AG10803 (cell line): Measurements from ENCODE around the gene PHKA2.
"Not testable (repeated sequence)": the region's sequence is repeated elsewhere in the genome, so short reads cannot be mapped to it uniquely, and the experiment has no call there.

Experiments used
- DNase-seq: peaks from one replicate; pipeline ENCODE4 v3.0.0; 2010; ENCODE audit warnings: low read depth
- H3K4me3 ChIP-seq: 2 replicates; pipeline ENCODE4 v1.5.1; 2011; ENCODE audit warnings: mild to moderate bottlenecking, low read length, control low read depth
- CTCF ChIP-seq: conservative IDR thresholded peaks from 2 replicates; pipeline ENCODE4 v1.5.1; 2011; ENCODE audit warnings: mild to moderate bottlenecking, low read length, control low read depth, inconsistent platforms

PHKA2 gene

GRCh38 chrX:18855919-18856644 lies 127.8 kb downstream of the PHKA2 start:
- H3K4me3 ChIP-seq = no peak overlapping the region
- DNase-seq = peak; percentile 21
- TF ChIP-seq CTCF = no peak

DNA sequence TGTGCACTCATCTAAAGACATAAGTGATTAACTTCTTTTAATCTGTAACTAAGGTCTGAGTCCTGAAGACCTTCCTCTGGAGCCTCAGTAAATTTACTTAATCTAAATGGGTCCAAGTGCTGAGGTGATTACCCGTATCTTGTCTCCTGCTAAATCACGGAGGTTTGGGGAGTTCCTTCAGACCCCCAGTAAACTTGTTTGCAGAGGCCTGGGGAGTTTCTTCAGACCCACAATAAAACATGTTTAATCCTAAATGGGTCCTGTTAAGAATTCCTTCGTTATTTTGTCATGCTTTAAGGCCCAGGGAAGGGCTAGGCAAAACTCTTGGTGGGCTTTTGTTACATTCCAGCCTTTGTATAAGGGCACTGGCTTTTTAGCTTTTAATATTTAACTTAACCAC lies 136.0 kb downstream of the PHKA2 start:
- not testable (repeated sequence) for H3K4me3 ChIP-seq, DNase-seq
